SHP77 treated with DMSO at 0.1 percent for 48 hours (cell line): ENCODE data around the gene MTCL3.

ENCODE experiments used
- DNase-seq: peaks from one replicate; lab custom pipeline; 2025; lab: John Stamatoyannopoulos, UW

MTCL3 gene

DNA sequence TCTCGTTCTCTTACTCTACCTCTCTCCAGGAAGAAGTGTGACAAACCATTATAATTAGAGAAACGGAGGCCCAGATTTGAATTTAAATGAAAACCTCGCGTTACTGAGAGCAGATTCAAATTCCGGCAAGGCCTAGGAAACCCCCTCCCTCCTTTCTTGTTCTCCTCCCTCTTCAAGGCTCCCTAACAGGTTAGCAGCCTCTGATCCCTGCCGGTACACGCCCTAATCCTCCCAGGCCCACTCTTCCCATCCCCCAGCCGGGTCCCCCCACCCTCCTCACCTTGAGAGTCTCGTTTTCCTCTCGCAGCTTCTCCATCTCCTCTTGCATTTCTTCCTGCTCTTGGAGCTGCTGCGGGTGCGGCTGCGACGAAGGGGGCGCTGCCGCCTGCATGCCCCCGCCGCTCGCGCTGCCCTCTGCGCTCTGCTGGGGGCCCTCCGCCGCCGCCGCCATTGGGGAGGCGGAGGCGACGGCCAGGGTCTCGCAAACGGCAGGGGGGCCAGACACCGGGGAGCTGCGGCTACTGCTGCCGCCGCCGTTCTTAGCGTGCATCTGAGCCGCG lies 3.8 kb downstream of the MTCL3 start:
- no peak for DNase-seq

DNA sequence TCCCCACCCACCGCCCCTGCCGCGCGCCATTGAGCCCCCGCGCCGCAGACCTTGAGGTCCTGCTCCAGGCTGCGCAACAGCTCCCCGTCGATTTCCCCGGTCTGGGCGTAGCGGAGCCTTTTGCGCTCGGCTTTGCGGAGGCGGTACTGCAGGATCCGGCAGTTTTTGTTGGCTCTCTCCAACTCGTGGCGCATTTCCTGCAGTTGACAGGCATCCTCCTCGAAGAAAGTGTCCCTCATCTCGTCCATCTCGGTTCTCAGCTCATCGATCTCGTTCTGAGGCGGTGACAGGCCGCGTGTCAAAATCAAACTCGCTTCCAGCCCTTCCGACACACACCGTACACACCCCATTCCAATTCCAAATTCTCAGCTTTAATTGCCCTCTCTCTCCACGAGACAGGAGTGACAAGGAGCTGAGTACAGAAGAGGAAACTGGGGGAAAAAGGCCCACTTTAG lies 4.3 kb downstream of the MTCL3 start:
- no peak for DNase-seq

DNA sequence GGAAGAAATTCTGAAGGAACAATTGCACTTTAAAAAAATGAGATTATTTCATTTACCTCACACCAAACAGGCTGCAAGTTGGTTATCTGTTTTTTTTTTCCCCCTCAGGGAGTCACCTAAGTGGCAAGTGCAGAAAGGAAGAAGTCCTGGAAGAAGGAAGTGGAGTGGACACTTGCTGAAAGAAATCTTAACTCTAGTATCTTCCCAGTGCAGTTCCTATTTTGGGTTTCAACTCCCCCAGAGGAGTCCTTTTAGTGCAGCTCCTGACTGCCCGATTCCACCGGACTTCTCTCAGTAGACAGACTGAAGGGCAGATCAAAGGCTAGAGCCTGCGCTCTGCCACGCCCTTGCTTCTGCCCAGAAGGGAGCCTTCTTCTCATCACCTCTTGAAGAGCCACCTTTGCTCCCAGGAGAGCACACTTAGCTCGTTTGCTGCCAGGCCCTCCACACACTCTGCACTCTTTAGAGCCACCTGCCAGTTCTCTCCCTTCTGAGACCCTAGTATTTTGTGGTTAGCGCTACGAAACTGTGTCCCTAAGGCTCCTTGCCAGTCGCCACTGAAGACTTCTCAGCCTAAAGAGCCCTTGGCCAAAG lies 4.9 kb downstream of the MTCL3 start:
- DNase-seq, result no peak

DNA sequence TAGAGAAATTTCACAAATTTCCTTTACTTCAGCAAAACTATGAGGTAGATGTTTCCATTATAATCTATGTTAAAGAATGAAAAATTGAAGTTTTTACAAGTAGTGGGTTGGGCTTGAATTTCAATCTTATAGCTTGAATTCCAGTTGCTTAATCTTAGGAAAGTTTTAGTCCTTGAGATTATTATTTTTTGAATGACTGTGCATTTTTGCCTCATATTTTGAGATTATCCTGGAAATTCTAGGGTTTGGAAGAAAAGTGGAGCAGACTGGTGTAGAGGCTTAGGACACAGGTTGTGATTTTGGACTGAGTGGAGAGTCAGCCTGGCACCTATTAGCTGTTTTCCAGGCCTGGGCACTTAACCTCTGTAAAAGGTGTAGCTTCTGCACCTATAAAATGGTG lies 5.7 kb downstream of the MTCL3 start:
- no peak for DNase-seq

GRCh38 chr6:127510876-127511275 lies 8.3 kb downstream of the MTCL3 start:
- DNase-seq, result no peak

DNA sequence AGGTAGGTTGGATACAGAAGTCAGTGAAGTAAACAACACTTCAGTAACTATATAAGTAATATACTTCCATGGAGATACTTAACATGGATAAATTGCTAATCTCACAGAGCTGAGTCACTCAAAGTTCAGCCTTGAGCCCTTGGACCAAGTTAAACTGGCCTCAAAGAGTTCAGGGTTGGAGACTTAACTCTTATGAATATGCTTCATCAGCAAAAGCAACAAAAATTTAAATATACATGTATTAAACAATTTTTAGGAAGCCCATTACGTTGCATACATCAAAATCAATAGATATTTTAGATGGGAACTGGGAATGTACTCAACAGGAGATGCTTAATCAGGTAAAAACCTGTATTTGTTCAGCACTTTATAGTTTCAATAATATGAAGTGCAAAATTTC lies 12.2 kb downstream of the MTCL3 start:
- no peak for DNase-seq

GRCh38 chr6:127503022-127503421 lies 16.1 kb downstream of the MTCL3 start:
- DNase-seq, result no peak

DNA sequence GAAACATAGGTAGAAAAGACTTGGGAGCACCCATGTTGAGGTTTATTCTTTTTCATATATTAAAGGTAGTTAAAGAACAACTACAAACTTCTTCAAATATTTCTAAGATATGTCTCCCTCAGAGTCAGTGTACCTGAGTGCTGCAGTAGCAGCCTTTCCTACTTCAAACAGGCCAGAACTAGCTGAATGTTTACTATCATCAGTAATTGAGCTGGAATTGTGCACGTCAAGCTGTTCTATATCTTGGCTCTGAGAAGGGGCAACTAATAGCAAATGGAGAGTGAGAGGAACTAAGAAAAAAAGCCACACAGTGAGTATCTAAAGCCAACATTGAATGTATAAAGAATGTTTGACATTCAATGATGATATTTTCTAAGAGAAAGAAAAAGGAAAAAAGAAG lies 21.7 kb downstream of the MTCL3 start:
- DNase-seq, result no peak

- DNase-seq, result no peak
Observed at GRCh38 chr6:127496471-127496870, 22.7 kb downstream of the MTCL3 start.

GRCh38 chr6:127494240-127494767 lies 24.8 kb downstream of the MTCL3 start:
- DNase-seq, result no peak

- DNase-seq, result no peak
Observed at GRCh38 chr6:127489248-127489647, 29.9 kb downstream of the MTCL3 start.

GRCh38 chr6:127486934-127487333 lies 32.2 kb downstream of the MTCL3 start:
- no peak for DNase-seq

GRCh38 chr6:127484212-127484863 lies 34.8 kb downstream of the MTCL3 start:
- DNase-seq, result no peak

DNA sequence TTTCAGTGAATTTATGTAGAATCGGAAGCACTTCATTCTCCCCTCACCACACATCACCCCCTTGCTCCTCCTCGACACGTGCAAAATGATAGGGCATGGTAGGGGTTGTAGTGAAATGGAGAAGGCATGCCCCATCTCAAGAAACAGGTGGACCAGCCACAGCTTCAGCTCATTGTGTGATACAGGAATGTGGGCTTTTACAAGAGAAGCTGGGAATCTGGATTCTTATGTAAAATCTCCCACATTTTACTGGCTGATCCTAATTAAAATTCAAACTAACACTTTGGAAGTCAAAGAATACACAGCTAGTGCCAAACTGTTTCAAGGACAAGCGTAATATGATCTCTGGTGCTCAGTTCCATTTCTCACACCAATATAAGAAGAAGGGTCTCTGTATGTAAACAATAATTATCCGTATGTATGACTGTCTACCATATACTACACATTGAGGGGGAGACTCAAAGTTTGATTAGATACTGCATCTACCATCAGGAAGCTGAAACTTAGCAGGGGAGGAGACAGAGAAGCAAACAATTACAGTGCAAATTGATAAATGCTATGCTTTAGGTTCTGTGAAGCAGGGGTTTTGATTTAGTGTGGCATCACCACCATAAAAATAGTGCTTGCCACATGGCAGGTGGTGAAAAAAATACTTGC lies 35.6 kb downstream of the MTCL3 start:
- DNase-seq, result no peak

DNA sequence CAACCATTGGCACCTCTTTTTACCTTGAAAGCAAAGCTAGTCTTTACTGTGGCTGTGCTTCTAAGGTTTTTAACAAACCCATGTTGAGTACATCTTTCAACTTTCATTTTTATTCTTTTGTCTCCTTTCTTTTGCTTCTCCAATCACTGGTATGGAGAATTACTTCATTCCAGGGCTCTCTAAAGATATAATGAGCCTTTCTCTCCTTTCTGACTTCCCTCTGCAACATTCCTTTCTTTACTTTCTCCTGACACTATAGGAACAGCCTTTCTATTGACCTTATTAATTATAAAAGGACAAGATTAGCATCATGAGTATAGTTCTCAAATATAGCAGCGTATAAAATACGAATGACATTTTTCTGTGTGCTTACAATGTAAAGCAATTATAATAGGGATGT lies 36.8 kb downstream of the MTCL3 start:
- no peak for DNase-seq

DNA sequence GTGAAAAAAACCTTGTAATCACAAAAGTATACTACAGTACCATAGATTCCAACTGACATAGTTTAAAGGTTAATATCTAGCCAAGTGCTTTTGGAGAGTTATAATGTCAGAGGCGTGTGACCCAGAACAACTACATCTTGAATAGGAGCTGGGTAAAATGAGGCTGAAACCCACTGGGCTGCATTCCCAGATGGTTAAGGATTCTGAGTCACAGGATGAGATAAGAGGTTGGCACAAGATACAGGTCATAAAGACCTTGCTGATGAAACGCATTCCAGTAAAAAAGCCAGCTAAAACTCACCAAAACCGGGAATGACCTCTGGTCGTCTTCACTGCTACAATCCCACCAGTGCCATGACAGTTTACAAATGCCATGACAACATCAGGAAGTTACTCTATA lies 37.5 kb downstream of the MTCL3 start:
- no peak for DNase-seq

- DNase-seq, result no peak
Observed at GRCh38 chr6:127481111-127481510, 38.0 kb downstream of the MTCL3 start.

DNA sequence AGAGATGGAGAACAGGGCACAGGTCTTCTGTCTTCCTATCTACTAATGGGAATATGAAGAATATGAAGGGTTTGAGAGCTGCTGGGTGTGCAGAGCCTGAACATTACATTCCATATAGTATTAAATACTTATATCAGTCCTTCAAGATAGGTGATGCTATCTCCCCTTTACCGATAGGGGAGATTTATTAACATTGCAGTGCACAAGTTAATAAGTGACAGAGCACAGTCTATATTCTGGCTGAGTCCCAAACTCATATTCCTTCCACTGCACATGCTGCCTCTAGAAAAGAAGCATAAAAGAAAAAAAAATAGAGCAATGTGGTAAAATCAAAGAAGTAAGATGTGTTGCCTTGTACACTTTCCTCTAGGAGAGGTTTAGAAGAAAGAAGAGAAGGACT lies 41.5 kb downstream of the MTCL3 start:
- no peak for DNase-seq

DNA sequence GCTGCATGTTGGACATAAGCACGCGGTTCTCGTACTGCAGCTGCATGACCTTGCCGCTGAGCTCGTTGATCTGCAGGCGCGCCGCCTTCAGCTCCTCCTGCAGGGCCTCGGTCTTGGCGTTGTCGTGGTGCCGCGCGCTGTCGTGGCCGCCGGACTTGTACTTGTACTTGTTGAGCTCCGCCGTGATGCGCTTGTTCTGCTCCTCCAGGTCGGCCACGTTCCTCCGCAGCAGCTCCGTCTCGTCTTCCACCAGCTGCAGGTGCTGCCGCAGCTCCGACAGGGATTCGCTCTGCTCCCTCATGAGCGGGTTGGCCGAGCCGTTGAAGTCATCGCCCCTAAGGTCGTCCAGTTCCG lies 43.3 kb downstream of the MTCL3 start:
- DNase-seq, result no peak

DNA sequence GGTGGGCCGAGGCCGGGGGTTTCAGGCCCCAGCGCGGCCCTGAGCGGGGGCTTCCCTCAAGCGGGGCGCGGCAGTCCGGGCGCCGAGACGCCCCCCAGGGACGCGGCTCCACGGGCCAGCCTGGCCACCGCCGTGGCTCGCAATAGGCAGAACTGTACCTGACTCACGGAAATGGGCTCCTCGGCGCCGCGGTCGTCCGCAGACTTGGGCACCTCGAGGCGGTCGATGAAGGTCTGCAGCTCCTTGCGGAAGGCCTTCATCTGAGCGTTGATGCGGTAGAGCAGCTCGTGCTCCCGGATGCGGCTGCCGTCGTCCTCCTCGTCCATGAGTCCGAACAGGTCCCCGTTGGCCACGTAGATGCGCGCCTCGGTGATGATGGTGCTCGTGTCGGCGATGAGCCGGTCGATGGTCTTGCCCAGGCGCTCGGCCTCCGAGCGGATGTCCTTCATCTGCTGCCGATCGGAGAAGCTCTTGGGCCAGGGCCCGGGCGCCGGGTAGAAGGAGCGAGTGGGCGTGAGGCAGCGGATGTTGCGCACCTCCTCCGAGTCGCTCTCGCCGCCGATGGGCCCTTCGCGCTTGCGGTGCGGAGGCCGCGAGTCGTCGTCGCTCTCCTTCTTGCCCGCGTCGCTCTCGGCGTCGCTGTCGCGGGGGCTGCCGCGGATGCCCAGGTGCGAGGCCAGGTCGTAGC lies 43.9 kb downstream of the MTCL3 start:
- no peak for DNase-seq

DNA sequence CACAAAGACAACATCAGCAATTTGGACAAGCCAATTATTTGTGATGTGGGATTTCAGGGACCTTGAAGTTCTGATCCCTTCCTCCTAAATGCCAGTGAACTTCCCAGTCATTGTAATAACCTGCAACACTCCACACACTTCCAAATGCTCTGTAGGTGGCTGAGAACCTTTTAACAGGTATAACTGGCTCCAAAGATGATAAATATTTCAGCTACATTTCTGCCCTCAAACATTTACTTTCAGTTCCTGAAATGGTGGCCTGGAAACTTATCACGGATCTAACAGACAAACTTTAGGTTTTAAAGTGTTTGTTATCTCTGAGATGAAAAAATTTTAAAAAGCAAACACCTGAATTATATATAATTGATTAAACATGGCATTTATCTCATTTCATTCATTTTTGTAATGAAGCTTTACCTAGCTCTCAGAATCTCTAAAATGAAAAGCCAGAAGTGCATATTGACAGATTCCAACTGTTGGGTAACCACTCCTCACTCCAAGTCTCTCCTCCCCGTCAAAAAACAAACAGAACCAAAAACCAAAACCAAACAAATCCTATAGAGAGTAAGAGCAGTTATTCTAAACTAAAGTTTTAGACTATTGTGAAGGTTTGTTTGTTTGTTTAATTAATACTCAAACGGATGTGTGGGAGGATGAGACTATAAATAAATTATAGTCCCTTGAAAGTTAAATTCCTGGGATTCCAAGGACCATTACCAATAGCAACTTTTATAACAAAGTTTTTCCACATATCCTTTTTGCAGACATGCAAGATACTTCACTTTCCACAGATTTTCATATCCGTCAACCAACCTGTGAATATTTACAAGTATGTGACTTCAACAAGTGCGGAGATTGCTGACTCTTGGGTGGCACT lies 47.5 kb downstream of the MTCL3 start:
- DNase-seq, result no peak

DNA sequence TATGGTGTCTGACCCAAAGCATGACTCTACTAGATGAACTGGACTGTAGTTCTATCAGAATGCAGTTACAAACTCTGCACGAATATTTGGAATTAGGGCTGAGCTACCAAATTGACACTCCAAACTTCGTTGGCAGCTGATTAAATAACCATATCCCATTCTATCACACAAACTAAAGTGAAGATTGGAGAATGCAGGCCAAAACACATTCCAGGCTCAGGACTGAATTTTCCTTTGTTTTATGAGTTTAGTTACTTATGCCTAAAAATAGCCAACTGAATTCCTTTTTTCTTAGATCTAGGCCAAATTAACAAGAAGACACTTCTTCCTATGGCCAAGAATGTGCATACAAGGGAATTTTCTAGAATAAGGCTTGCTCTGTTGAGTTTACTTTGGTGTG lies 50.2 kb downstream of the MTCL3 start:
- DNase-seq, result no peak
